ENCODE results near the gene KCNJ6. TPM values are rescaled to one million over a fixed set of nuclear protein-coding genes. Genes with fewer than 3 reads are reported as not detected.

KCNJ6 gene
- total and polyA plus RNA-seq, 10 of the 15 experiments (the other 5 are each of a cell fraction or from before 2014, with no cell fraction given) = 0.03 to 0.07 (median 0.04) TPM; not detected in 7

DNA sequence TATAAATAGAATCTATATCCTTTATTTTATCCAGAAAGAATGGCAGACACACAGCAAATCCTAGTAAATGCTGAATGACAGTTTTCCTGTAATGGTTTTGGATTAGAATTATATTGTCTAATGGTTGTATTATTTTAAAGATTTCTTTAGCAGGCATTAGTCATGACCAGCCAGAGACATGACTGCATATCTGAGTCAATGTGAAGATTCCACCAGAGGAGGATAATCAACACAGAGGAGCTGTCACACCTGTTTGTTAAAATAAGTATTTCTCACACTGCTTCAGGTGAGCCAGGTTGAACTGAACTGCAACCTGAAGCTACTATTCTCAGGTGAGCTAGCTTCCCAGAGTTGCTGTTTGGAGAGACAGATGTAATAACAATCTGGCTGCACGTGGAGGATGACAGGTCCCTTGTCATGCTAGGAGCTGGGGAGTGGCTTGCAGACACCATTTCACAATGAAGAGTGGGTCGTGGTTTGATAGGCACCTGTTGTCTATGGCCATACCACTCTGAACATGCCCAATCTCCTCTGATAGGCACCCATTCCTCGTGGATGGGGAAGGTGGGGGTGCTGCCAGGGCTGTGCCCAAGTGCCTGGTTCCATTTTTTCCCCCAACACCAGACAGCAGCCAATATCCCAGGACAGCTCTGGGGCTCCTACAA is 94.3 kb downstream of the KCNJ6 start:
- BruUV-seq (replicated peaks) = no TSS peak
- TF ChIP-seq ETV6 (conservative IDR thresholded peaks at IDR 0.05 in 1 of 2, IDR thresholded peaks at IDR 0.05 in 1 of 2; ENCODE audit: borderline replicate concordance in 1 of 2, low read depth in 1 of 2) = no peak
- TF ChIP-seq ASH2L (IDR thresholded peaks at IDR 0.05; ENCODE audit: borderline replicate concordance, low read depth) = no peak
- TF ChIP-seq EZH2 (IDR thresholded peaks at IDR 0.05; ENCODE audit: borderline replicate concordance, control insufficient read depth, low read depth, low read length) = no peak
- no peak for TF ChIP-seq BCL11A (IDR thresholded peaks at IDR 0.05; ENCODE audit: low read depth, low read length)
- TF ChIP-seq NFYA (IDR thresholded peaks at IDR 0.05; ENCODE audit: borderline replicate concordance, low read depth, low read length) = no peak
- no peak for TF ChIP-seq ZNF592 (IDR thresholded peaks at IDR 0.05)
- TF ChIP-seq, protein P1, sequence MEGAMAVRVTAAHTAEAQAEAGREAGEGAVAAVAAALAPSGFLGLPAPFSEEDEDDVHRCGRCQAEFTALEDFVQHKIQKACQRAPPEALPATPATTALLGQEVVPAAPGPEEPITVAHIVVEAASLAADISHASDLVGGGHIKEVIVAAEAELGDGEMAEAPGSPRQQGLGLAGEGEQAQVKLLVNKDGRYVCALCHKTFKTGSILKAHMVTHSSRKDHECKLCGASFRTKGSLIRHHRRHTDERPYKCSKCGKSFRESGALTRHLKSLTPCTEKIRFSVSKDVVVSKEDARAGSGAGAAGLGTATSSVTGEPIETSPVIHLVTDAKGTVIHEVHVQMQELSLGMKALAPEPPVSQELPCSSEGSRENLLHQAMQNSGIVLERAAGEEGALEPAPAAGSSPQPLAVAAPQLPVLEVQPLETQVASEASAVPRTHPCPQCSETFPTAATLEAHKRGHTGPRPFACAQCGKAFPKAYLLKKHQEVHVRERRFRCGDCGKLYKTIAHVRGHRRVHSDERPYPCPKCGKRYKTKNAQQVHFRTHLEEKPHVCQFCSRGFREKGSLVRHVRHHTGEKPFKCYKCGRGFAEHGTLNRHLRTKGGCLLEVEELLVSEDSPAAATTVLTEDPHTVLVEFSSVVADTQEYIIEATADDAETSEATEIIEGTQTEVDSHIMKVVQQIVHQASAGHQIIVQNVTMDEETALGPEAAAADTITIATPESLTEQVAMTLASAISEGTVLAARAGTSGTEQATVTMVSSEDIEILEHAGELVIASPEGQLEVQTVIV (IDR thresholded peaks at IDR 0.05; ENCODE audit: borderline replicate concordance, partially characterized antibody) = no peak
- TF ChIP-seq NFYB (IDR thresholded peaks at IDR 0.05; ENCODE audit: insufficient read depth, low read depth, low read length) = no peak
- no peak for TF ChIP-seq ZBTB40 (IDR thresholded peaks at IDR 0.05; ENCODE audit: borderline replicate concordance)

More for the DNA sequence above, 94.3 kb downstream of the KCNJ6 start:
- in situ Hi-C loops (cut with MboI) (no loop called here), intact Hi-C loops (cut with micrococcal nuclease; ENCODE audit: unreplicated experiment) (no loop called here)
- Histone ChIP-seq H3K9me3 (replicated peaks; ENCODE audit: control insufficient read depth, insufficient read depth, low read length) (no peaks in the 10 kb centered on the region; the same call in 1 of the 3 replicates), H2AFZ (ENCODE audit: control insufficient read depth, low read depth, low read length) (no peak overlapping the region), H4K20me1 (ENCODE audit: control insufficient read depth, insufficient read depth) (no peaks in the 10 kb centered on the region), H3K4me1 (ENCODE audit: control insufficient read depth, insufficient read depth, low read length) (no peaks in the 10 kb centered on the region), H3K4me3 (no peak overlapping the region), H3K27ac (ENCODE audit: control insufficient read depth, insufficient read depth) (no peak overlapping the region), H3K79me2 (ENCODE audit: control insufficient read depth, insufficient read depth, low read length) (no peaks in the 10 kb centered on the region), H3K27me3 (replicated peaks in 1 of 2; ENCODE audit: control insufficient read depth in 2 of 2, insufficient read depth in 2 of 2, low read length in 1 of 2) (no peaks in the 10 kb centered on the region), H3K36me3 (ENCODE audit: control insufficient read depth in 2 of 2, insufficient read depth in 2 of 2, low read length in 1 of 2) (no peaks in the 10 kb centered on the region), H3K4me2 (ENCODE audit: control insufficient read depth, insufficient read depth) (no peak overlapping the region), H3K9ac (ENCODE audit: control insufficient read depth, insufficient read depth, low read length) (no peak overlapping the region)
- POLR2A ChIA-PET = no interaction called here
- DNase-seq (ENCODE audit: low read depth, low spot score) = no peak
- no peak for ATAC-seq
- 0% methylated on average over 3 of the region's 3 CpGs for WGBS (ENCODE audit: insufficient coverage, insufficient replicate concordance, low lambda C conversion rate, missing lambda C conversion rate)
- SMC1A ChIA-PET (ENCODE audit: uncharacterized antibody, unreplicated experiment) = interaction anchor here (0.7 kb wide), 1 partner anchor 8 kb away, joined by 3 read pairs; no protein-coding TSS in a partner anchor
- CTCF ChIA-PET = no interaction called here
- no peak for FAIRE-seq
- RAD21 ChIA-PET (ENCODE audit: unreplicated experiment) = no interaction called here

Measured in GM12878 (cell line).